Lower lobe of right lung (tissue), 2 donors: ENCODE data around the gene NECTIN4. TPM values are rescaled to one million over a fixed set of nuclear protein-coding genes. Genes with fewer than 3 reads are reported as not detected.
A peak's percentile ranks its signal among the peaks of the same experiment; 100 is the strongest.

ENCODE experiments used
- ATAC-seq, 2 donors: fragments of 200-7000 bp; cut with Tn5 transposase; one replicate each; pipeline ENCODE4 v1.9.1; 2020 to 2022; ENCODE audit warnings: mild to moderate bottlenecking in 2 of 2, moderate library complexity in 2 of 2
- DNase-seq: peaks from one replicate; pipeline ENCODE4 v3.0.0-alpha.2; 2020
- H3K27ac ChIP-seq: fragments of 200-600 bp; one replicate; pipeline ENCODE4 v1.8.0; 2022
- H3K27me3 ChIP-seq: fragments of 200-600 bp; one replicate; pipeline ENCODE4 v1.8.0; 2022; ENCODE audit warnings: low read depth
- H3K36me3 ChIP-seq: fragments of 200-600 bp; one replicate; pipeline ENCODE4 v1.8.0; 2022; ENCODE audit warnings: mild to moderate bottlenecking
- H3K4me1 ChIP-seq: fragments of 200-600 bp; one replicate; pipeline ENCODE4 v1.8.0; 2022
- H3K4me3 ChIP-seq: fragments of 200-600 bp; one replicate; pipeline ENCODE4 v1.8.0; 2022; ENCODE audit warnings: mild to moderate bottlenecking
- H3K9me3 ChIP-seq: fragments of 200-600 bp; one replicate; pipeline ENCODE4 v1.8.0; 2022
- intact Hi-C: fragments of 100-400 bp; cut with DNase I; formaldehyde crosslinking; loops from one replicate; pipeline ENCODE4 v1.11.0; 2022
- total RNA-seq: library from RNA; stranded (reverse); fragmentation: NEBNext Ultra II Directional; extraction: Animal tissue kit (Norgen Biotek cat#: 25700); gene quantifications from one replicate; pipeline ENCODE4 v1.2.1, GENCODE V29; 2021
- TF ChIP-seq, protein P1 (sequence below): fragments of 200-600 bp; IDR thresholded peaks from one replicate; pipeline ENCODE4 v1.8.0; 2022; ENCODE audit warnings: antibody characterized with exemption, mild to moderate bottlenecking
- donor health status: DM: no; HTN: yes; CAD: no; lungs with severe emphysema.

The NECTIN4 gene
- total RNA-seq, 1 donor from 2014 or later, result 6.2 TPM

DNA sequence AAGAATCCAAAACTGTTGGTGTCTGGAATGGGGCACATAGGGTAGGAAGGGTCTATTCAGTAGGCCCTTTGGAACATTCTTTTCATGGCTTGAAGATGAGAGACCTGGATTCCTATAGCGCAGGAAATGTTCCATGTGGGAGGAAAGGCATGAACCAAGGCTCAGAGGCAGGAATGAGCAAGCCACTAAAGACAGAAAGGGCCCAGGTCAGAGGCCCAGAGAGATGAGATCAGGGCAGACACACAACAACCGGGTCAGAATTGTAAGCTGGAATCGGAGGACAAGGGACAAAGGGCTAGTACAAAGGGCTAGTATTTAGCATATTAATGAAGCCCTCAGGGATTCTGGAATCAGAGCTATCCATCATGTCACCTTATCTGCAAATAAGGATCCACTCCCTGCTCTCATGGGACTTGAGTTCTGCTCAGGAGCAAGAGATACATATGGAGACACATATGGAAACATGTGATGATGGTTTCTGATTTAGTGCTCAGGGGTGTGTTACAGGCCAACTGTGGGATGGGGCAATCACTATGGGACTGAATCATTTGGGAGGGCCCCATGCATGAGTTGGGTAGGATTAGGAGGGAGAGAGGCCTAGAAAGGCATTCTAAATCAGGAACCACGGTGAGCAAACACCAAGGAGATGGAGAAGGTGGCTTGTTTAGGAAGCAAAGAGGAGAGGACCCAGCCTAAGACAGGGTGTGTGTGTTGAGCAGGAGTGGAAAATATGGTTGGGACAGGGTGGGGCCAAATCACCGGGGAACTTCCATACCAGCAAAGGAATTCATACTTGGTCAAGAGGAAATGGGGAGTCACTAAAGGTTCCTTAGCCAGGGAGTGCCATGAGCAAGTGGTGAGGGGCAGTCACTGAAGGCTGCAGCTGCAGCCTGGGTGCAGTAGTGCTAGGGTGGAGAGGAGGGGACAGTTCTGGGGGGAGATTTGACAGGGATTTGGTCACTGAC is 8.6 kb downstream of the NECTIN4 start:
- Histone ChIP-seq H3K4me3 (no peak overlapping the region), H3K27ac (no peak overlapping the region), H3K4me1 (peaks cover 23% of the 10 kb centered on the region), H3K9me3 (no peaks in the 10 kb centered on the region), H3K27me3 (no peaks in the 10 kb centered on the region), H3K36me3 (peaks cover 10% of the 10 kb centered on the region)
- peak in 1 of 2 donors; percentile 2 for ATAC-seq
- TF ChIP-seq, protein P1, sequence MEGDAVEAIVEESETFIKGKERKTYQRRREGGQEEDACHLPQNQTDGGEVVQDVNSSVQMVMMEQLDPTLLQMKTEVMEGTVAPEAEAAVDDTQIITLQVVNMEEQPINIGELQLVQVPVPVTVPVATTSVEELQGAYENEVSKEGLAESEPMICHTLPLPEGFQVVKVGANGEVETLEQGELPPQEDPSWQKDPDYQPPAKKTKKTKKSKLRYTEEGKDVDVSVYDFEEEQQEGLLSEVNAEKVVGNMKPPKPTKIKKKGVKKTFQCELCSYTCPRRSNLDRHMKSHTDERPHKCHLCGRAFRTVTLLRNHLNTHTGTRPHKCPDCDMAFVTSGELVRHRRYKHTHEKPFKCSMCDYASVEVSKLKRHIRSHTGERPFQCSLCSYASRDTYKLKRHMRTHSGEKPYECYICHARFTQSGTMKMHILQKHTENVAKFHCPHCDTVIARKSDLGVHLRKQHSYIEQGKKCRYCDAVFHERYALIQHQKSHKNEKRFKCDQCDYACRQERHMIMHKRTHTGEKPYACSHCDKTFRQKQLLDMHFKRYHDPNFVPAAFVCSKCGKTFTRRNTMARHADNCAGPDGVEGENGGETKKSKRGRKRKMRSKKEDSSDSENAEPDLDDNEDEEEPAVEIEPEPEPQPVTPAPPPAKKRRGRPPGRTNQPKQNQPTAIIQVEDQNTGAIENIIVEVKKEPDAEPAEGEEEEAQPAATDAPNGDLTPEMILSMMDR, result no peak
- intact Hi-C loops, result no loop called here
- no peak for DNase-seq

GRCh38 chr1:161079436-161080110 is 9.8 kb downstream of the NECTIN4 start:
- Histone ChIP-seq H3K9me3 (no peaks in the 10 kb centered on the region), H3K4me3 (no peak overlapping the region), H3K4me1 (peaks cover 23% of the 10 kb centered on the region), H3K36me3 (peaks cover 10% of the 10 kb centered on the region), H3K27me3 (no peaks in the 10 kb centered on the region), H3K27ac (no peak overlapping the region)
- TF ChIP-seq, protein P1, result no peak
- no peak for DNase-seq
- no peak for ATAC-seq
- intact Hi-C loops, result no loop called here

DNA sequence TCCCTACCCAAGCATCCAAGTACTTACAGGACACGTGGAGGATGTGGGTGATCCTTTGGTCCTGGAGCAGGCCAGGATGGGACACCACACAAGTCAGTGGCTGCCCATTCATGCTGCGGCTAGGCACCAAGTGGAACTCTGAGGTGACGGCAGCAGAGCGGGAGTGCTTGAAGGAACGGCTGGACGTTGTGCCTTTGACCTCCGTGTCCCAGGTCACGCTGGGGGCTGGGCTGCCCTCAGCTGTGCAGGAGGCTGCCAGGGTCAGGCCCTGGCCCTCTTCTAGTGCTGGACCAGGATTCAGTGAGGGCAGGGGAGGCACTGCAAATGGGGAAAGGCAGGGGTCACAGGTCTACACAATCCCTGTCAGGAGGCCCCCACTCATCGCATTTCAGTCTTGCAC is 11.9 kb downstream of the NECTIN4 start:
- no peak overlapping the region for H3K4me3 ChIP-seq
- intact Hi-C loops, result no loop called here
- DNase-seq (no peak), ATAC-seq (no peak)
- no peaks in the 10 kb centered on the region for H3K27me3 ChIP-seq
- no peaks in the 10 kb centered on the region for H3K9me3 ChIP-seq
- H3K27ac ChIP-seq, result no peak overlapping the region
- H3K36me3 ChIP-seq, result peaks cover 10% of the 10 kb centered on the region
- TF ChIP-seq, protein P1, result no peak
- H3K4me1 ChIP-seq, result peaks cover 6% of the 10 kb centered on the region

GRCh38 chr1:161076410-161076809 is 12.9 kb downstream of the NECTIN4 start:
- H3K9me3 ChIP-seq, result no peaks in the 10 kb centered on the region
- no peak overlapping the region for H3K27ac ChIP-seq
- H3K36me3 ChIP-seq, result peaks cover 10% of the 10 kb centered on the region
- TF ChIP-seq, protein P1, result no peak
- intact Hi-C loops, result no loop called here
- ATAC-seq (no peak), DNase-seq (no peak)
- H3K27me3 ChIP-seq, result no peaks in the 10 kb centered on the region
- peaks cover 6% of the 10 kb centered on the region for H3K4me1 ChIP-seq
- H3K4me3 ChIP-seq, result no peak overlapping the region

GRCh38 chr1:161074676-161075368 is 14.5 kb downstream of the NECTIN4 start:
- Histone ChIP-seq H3K9me3 (no peaks in the 10 kb centered on the region), H3K4me3 (no peak overlapping the region), H3K27ac (no peak overlapping the region), H3K27me3 (no peaks in the 10 kb centered on the region), H3K36me3 (peaks cover 10% of the 10 kb centered on the region), H3K4me1 (no peaks in the 10 kb centered on the region)
- ATAC-seq, result no peak
- TF ChIP-seq, protein P1, result no peak
- no peak for DNase-seq
- intact Hi-C loops, result no loop called here
